ENCODE data around the gene PHACTR1. TPM values are rescaled to one million over a fixed set of nuclear protein-coding genes. Genes with fewer than 3 reads are reported as not detected.
"Not testable (repeated sequence)": the region's sequence is repeated elsewhere in the genome, so short reads cannot be mapped to it uniquely, and the experiment has no call there.

PHACTR1 gene
- not detected for total RNA-seq

- DNase-seq: no peak
Measured at GRCh38 chr6:12716298-12716916, at the start of gene PHACTR1. Gene PHACTR1, plus strand, starts transcription at chr6:12716767.

GRCh38 chr6:12666886-12667285, 49.7 kb upstream of the PHACTR1 start:
- no peak for DNase-seq

- DNase-seq: no peak
Measured at GRCh38 chr6:12675931-12676330, 40.6 kb upstream of the PHACTR1 start.

GRCh38 chr6:12679341-12679740, 37.2 kb upstream of the PHACTR1 start:
- no peak for DNase-seq

GRCh38 chr6:12693122-12693521, 23.4 kb upstream of the PHACTR1 start:
- DNase-seq: no peak

GRCh38 chr6:12698298-12698697, 18.3 kb upstream of the PHACTR1 start:
- no peak for DNase-seq

- DNase-seq: no peak
Measured at GRCh38 chr6:12704946-12705345, 11.6 kb upstream of the PHACTR1 start.

GRCh38 chr6:12709116-12709515, 7.5 kb upstream of the PHACTR1 start:
- DNase-seq: no peak

GRCh38 chr6:12709556-12710232, 6.9 kb upstream of the PHACTR1 start:
- DNase-seq: no peak

- no peak for DNase-seq
Measured at GRCh38 chr6:12710921-12711320, 5.6 kb upstream of the PHACTR1 start.

- no peak for DNase-seq
Measured at GRCh38 chr6:12714022-12714421, 2.5 kb upstream of the PHACTR1 start.

- DNase-seq: no peak
Measured at GRCh38 chr6:12715437-12715836, 1.1 kb upstream of the PHACTR1 start.

- no peak for DNase-seq
Measured at GRCh38 chr6:12717356-12717755, 789 bp downstream of the PHACTR1 start.

- no peak for DNase-seq
Measured at GRCh38 chr6:12718015-12718414, 1.4 kb downstream of the PHACTR1 start.

- DNase-seq: no peak
Measured at GRCh38 chr6:12719017-12719416, 2.5 kb downstream of the PHACTR1 start.

- DNase-seq: no peak
Measured at GRCh38 chr6:12720310-12720709, 3.7 kb downstream of the PHACTR1 start.

GRCh38 chr6:12725263-12725662, 8.7 kb downstream of the PHACTR1 start:
- no peak for DNase-seq

- DNase-seq: no peak
Measured at GRCh38 chr6:12729467-12729866, 12.9 kb downstream of the PHACTR1 start.

GRCh38 chr6:12730809-12731208, 14.2 kb downstream of the PHACTR1 start:
- DNase-seq: not testable (repeated sequence)

- no peak for DNase-seq
Measured at GRCh38 chr6:12733876-12734275, 17.3 kb downstream of the PHACTR1 start.

GRCh38 chr6:12735786-12736185, 19.2 kb downstream of the PHACTR1 start:
- no peak for DNase-seq

- DNase-seq: no peak
Measured at GRCh38 chr6:12748411-12748810, 31.8 kb downstream of the PHACTR1 start.

GRCh38 chr6:12748815-12749521, 32.4 kb downstream of the PHACTR1 start:
- DNase-seq: no peak
